GM21786 (cell line): ENCODE results near the gene AGL.
"Not testable (repeated sequence)": the region's sequence is repeated elsewhere in the genome, so short reads cannot be mapped to it uniquely, and the experiment has no call there.

Experiments
- ATAC-seq: cut with Tn5 transposase; IDR thresholded peaks from one replicate; pipeline ENCODE4 v1.9.1; 2021; ENCODE audit not compliant: unreplicated experiment

AGL gene

GRCh38 chr1:99936071-99936470 lies 85.9 kb downstream of the AGL start:
- no peak for ATAC-seq

GRCh38 chr1:99942723-99943122 lies 92.6 kb downstream of the AGL start:
- ATAC-seq = no peak

- ATAC-seq = no peak
Observed at GRCh38 chr1:99943223-99943794, 93.1 kb downstream of the AGL start.

GRCh38 chr1:99944192-99944591 lies 94.0 kb downstream of the AGL start:
- ATAC-seq = no peak

GRCh38 chr1:99945174-99945573 lies 95.0 kb downstream of the AGL start:
- ATAC-seq = no peak

- no peak for ATAC-seq
Observed at GRCh38 chr1:99950486-99950885, 100.3 kb downstream of the AGL start.

GRCh38 chr1:99952522-99952921 lies 102.4 kb downstream of the AGL start:
- no peak for ATAC-seq

- no peak for ATAC-seq
Observed at GRCh38 chr1:99955375-99955774, 105.2 kb downstream of the AGL start.

GRCh38 chr1:99956755-99957154 lies 106.6 kb downstream of the AGL start:
- ATAC-seq = no peak

- ATAC-seq = no peak
Observed at GRCh38 chr1:99957818-99958217, 107.7 kb downstream of the AGL start.

GRCh38 chr1:99959189-99959705 lies 109.1 kb downstream of the AGL start:
- not testable (repeated sequence) for ATAC-seq

- ATAC-seq = not testable (repeated sequence)
Observed at GRCh38 chr1:99960260-99960659, 110.1 kb downstream of the AGL start.

GRCh38 chr1:99963041-99963795 lies 113.1 kb downstream of the AGL start:
- ATAC-seq = no peak

- no peak for ATAC-seq
Observed at GRCh38 chr1:99964806-99965205, 114.6 kb downstream of the AGL start.

GRCh38 chr1:99965646-99966375 lies 115.7 kb downstream of the AGL start:
- no peak for ATAC-seq

GRCh38 chr1:99968214-99968613 lies 118.1 kb downstream of the AGL start:
- no peak for ATAC-seq

- ATAC-seq = peak; percentile 15
Observed at GRCh38 chr1:99969260-99969728, 119.1 kb downstream of the AGL start.

GRCh38 chr1:99969729-99970621 lies 119.8 kb downstream of the AGL start, which contains the start of gene SLC35A3:
SLC35A3 (plus strand) TSS chr1:99969996; CDS start chr1:99993555, 23,559 bp downstream.
- ATAC-seq = peak; percentile 90

GRCh38 chr1:99970713-99971255 lies 120.6 kb downstream of the AGL start:
- ATAC-seq = no peak

GRCh38 chr1:99972066-99972465 lies 121.9 kb downstream of the AGL start:
- not testable (repeated sequence) for ATAC-seq
